Epithelial cell of alveolus of lung (primary cell): ENCODE results near the gene MRPL41. TPM values are rescaled to one million over a fixed set of nuclear protein-coding genes. Genes with fewer than 3 reads are reported as not detected.

Source experiments
- total RNA-seq: library from RNA; depleted of rRNA; stranded (reverse); fragments of >200 nt; gene quantifications from 2 replicates; pipeline ENCODE4 v1.2.1, GENCODE V29; 2015

The MRPL41 gene
- 50.5 and 100 TPM in 2 replicates for total RNA-seq

DNA sequence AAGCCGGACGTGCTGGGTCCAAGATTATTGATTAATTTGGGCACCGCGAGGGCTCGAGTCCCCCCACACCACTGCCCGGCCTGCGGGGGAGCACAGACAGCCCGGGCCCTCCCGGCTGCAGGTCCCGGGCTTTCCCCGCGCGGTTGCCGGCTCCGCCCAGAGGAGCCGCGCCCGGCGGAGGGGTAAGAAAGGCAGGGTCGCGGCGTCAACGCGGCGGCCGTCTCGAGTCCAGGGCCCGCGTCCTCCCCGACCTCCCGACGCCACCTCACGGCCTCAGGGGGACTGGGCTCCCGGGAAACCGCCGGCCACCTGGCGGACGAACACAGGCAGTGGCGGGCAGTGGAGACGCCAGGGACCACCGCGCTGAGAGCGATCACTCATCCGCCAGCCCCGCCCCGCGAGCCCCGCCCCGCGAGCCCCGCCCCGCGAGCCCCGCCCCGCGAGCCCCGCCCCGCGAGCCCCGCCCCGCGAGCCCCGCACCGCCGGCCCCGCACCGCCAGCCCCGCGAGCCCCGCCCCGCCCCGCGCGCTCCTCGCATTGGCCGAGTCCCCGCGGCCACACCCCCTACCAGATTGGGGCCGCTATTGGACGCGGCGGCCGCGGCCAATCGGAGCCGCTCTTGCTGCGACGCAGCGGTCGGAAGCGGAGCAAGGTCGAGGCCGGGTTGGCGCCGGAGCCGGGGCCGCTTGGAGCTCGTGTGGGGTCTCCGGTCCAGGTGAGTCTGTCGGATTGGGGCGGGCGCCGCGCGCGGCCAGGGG is at the start of gene MRPL41:
TSS of gene MRPL41 (plus strand) at position 616 of the 758 bp plus-strand sequence. CDS start 203 bp downstream, outside the sequence.

DNA sequence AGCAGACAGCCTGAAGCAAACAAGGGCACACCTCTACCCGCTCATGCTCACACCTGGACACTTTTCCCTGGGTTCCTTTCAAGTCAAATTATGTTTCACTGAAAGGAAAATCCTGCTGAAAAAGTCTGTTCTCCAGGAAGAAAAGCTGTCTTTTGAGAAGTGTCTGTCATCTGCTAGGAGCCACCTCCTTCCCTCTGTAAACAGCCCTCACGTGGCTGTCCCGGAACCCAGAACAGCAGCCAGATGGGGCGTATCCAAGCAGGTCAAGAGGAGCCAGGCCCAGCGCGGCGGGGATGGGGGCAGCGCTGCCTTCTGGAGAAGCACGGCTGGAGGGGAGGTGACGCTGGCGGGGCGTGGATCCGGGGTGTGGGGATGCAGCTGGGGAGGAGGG is 1.5 kb upstream of the MRPL41 start, which contains the start of gene PNPLA7:
TSS of gene PNPLA7 (minus strand) at position 172 of the 391 bp plus-strand sequence. CDS start 205 bp downstream, outside the sequence.

GRCh38 chr9:137578518-137579258 is 27.0 kb downstream of the MRPL41 start, which contains the start of gene DPH7:
Gene DPH7, minus strand, starts transcription at chr9:137578925. Its CDS starts 148 bp downstream, at chr9:137578777.

DNA sequence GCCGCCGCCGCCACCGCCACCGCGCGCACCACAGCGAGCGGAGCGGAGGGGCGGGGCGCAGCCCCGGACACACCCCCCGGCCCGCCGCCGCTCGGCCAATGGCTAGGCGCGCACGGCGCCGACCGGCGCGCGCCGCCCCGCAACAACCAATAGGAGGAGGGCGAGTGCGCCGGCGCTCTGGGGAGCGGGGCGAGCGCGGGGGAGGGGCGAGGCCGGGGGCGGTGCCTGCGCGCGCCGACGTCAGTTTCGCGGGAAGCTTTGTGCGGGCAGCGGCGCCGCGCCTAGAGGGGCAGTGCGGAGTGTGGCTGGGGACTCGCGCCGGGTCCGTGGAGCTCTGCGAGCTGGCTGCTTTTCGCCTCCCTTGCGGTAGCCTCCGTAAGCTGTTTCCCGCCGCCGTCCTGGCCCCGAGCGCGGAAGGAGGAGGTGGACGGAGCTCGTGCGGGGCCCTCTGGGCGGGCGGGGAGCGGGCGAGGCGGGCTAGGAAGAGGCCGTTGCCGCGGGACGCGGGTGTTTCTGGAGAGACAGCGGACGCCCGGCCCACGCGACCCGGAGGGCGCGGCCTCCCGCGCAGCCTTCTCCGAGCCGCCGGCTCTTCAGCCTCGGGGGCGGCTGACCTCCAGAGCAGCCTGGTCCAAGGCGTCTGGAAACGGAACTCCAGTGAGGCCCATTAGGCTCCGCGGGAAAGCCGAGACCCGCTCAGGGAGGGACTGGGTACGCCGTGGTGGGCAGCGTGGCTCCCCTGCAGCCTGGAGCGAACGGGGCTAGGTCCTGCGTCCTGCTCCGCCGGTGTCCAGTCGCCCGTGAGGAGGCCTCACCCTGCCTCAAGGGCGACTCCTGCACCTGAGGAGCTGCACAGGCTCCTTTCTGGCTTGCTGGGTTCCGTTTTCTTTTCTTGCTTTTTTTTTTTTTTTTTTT is 39.0 kb downstream of the MRPL41 start, which contains the start of gene ZMYND19:
TSS of gene ZMYND19 (minus strand) at position 44 of the 915 bp plus-strand sequence. CDS start 249 bp downstream, outside the sequence.

Other genes with a start within 250 kb of the MRPL41 start
- gene NRARP, start 249.6 kb upstream of the MRPL41 start, total RNA-seq, result 0.78 and 1.8 TPM in 2 replicates
- 4.8 and 9.7 TPM in 2 replicates for gene EXD3, start 128.7 kb upstream of the MRPL41 start, total RNA-seq
- 0.26 TPM in 1 of 2 replicates, not detected in the other for gene NOXA1, start 128.5 kb upstream of the MRPL41 start, total RNA-seq
- not detected in 2 replicates for gene ENTPD8, start 110.5 kb upstream of the MRPL41 start, total RNA-seq
- gene NSMF, start 92.5 kb upstream of the MRPL41 start, total RNA-seq, result 27.4 and 49.7 TPM in 2 replicates
- 0.13 and 0.32 TPM in 2 replicates for gene PNPLA7, start 1.5 kb upstream of the MRPL41 start, total RNA-seq
- 23.2 and 23.4 TPM in 2 replicates for gene DPH7, start 27.0 kb downstream of the MRPL41 start, total RNA-seq
- 16.9 and 19.4 TPM in 2 replicates for gene ZMYND19, start 38.6 kb downstream of the MRPL41 start, total RNA-seq
- 16.2 and 25.2 TPM in 2 replicates for gene ARRDC1, start 53.8 kb downstream of the MRPL41 start, total RNA-seq
- 44.8 and 45.5 TPM in 2 replicates for gene EHMT1, start 67.1 kb downstream of the MRPL41 start, total RNA-seq